Hepatocyte (in vitro differentiated cells): Measurements from ENCODE around the gene SYAP1.

Experiments used
- CTCF ChIP-seq: fragments of 200-600 bp; sonication (generic); IDR thresholded peaks from 2 replicates; pipeline ENCODE4 v1.5.1; 2016; ENCODE audit warnings: antibody characterized with exemption, mild to moderate bottlenecking; ENCODE audit not compliant: poor library complexity
- EZH2phosphoT487 ChIP-seq: fragments of 200-600 bp; sonication (generic); IDR thresholded peaks from one replicate; pipeline ENCODE4 v1.6.1; 2018; ENCODE audit warnings: antibody characterized with exemption, mild to moderate bottlenecking, low read depth, moderate library complexity; ENCODE audit not compliant: unreplicated experiment, severe bottlenecking

- no peak for TF ChIP-seq EZH2phosphoT487
- TF ChIP-seq CTCF: no peak
Observed at GRCh38 chrX:16772460-16772859, 53.0 kb downstream of the SYAP1 start.
